OCI-LY1 (cell line): Measurements from ENCODE around the gene TCP11.

Experiments
- CTCF ChIP-seq: fragments of 200-600 bp; sonication (generic), shearing (Covaris generic); IDR thresholded peaks from 2 replicates; pipeline ENCODE4 v1.5.1; 2017; ENCODE audit warnings: mild to moderate bottlenecking, antibody characterized with exemption, low read length, moderate library complexity, mixed read lengths
- EZH2 ChIP-seq: fragments of 200-600 bp; sonication (generic), shearing (Covaris generic); IDR thresholded peaks from 2 replicates; pipeline ENCODE4 v1.8.0; 2017; ENCODE audit warnings: borderline replicate concordance, mixed run types, mild to moderate bottlenecking, antibody characterized with exemption, low read length, moderate library complexity, mixed read lengths

- TF ChIP-seq CTCF (no peak), EZH2 (no peak)
Measured at GRCh38 chr6:35186571-35186970, 45.4 kb upstream of the TCP11 start.
